Neutrophil (primary cell): ENCODE results near the gene CDH13.

Experiments used
- H3K27ac ChIP-seq: fragments of 200-600 bp; sonication (generic); 2 replicates; pipeline ENCODE4 v1.5.1; 2016; ENCODE audit warnings: mild to moderate bottlenecking, moderate library complexity
- H3K27me3 ChIP-seq: fragments of 200-600 bp; sonication (generic); 2 replicates; pipeline ENCODE4 v1.6.0; 2016; ENCODE audit warnings: mild to moderate bottlenecking
- H3K36me3 ChIP-seq: fragments of 200-600 bp; sonication (generic); 2 replicates; pipeline ENCODE4 v1.5.1; 2017
- H3K4me1 ChIP-seq, 2 experiments: fragments of 200-600 bp in 1 of 2; sonication (generic) in 1 of 2; 1 replicate in 1 of 2; 2 replicates in 1 of 2; pipeline versions ENCODE4 v1.5.1 to v1.6.1; 2013 to 2016; ENCODE audit warnings: low read depth in 1 of 2, low read length in 1 of 2, mild to moderate bottlenecking in 1 of 2, moderate library complexity in 1 of 2; ENCODE audit not compliant: control insufficient read depth in 1 of 2, insufficient read depth in 1 of 2
- H3K4me3 ChIP-seq, 2 experiments: fragments of 200-600 bp in 1 of 2; sonication (generic) in 1 of 2; 1 replicate in 1 of 2; 2 replicates in 1 of 2; pipeline ENCODE4 v1.5.1; 2013 to 2016; ENCODE audit warnings: low read depth in 1 of 2, low read length in 1 of 2, mild to moderate bottlenecking in 1 of 2, moderate library complexity in 1 of 2
- H3K9me3 ChIP-seq: fragments of 200-600 bp; sonication (generic); 2 replicates; pipeline ENCODE4 v1.5.1; 2016
- CTCF ChIP-seq: fragments of 200-600 bp; sonication (generic); IDR thresholded peaks from 2 replicates; pipeline ENCODE4 v1.5.1; 2016; ENCODE audit warnings: antibody characterized with exemption

The CDH13 gene

GRCh38 chr16:82805866-82806265 is 179.1 kb downstream of the CDH13 start:
- Histone ChIP-seq H3K4me1 (no peaks in the 10 kb centered on the region), H3K9me3 (no peaks in the 10 kb centered on the region), H3K36me3 (no peaks in the 10 kb centered on the region), H3K27ac (no peak overlapping the region), H3K27me3 (no peaks in the 10 kb centered on the region), H3K4me3 (no peak overlapping the region)
- no peak for TF ChIP-seq CTCF

GRCh38 chr16:82807311-82807710 is 180.5 kb downstream of the CDH13 start:
- TF ChIP-seq CTCF = no peak
- Histone ChIP-seq H3K27ac (no peak overlapping the region), H3K9me3 (no peaks in the 10 kb centered on the region), H3K27me3 (no peaks in the 10 kb centered on the region), H3K36me3 (no peaks in the 10 kb centered on the region), H3K4me3 (no peak overlapping the region), H3K4me1 (no peaks in the 10 kb centered on the region)

- no peaks in the 10 kb centered on the region for H3K4me1 ChIP-seq
- TF ChIP-seq CTCF = no peak
- no peaks in the 10 kb centered on the region for H3K27me3 ChIP-seq
- H3K9me3 ChIP-seq = no peaks in the 10 kb centered on the region
- H3K36me3 ChIP-seq = no peaks in the 10 kb centered on the region
- no peak overlapping the region for H3K27ac ChIP-seq
- no peak overlapping the region for H3K4me3 ChIP-seq
Observed at GRCh38 chr16:82808036-82808435, 181.3 kb downstream of the CDH13 start.

- Histone ChIP-seq H3K36me3 (no peaks in the 10 kb centered on the region), H3K27ac (no peak overlapping the region)
- TF ChIP-seq CTCF = no peak
Observed at GRCh38 chr16:82810077-82810476, 183.3 kb downstream of the CDH13 start.

GRCh38 chr16:82814059-82814458 is 187.3 kb downstream of the CDH13 start:
- no peaks in the 10 kb centered on the region for H3K27me3 ChIP-seq
- no peaks in the 10 kb centered on the region for H3K36me3 ChIP-seq
- no peak for TF ChIP-seq CTCF
- H3K4me3 ChIP-seq = no peak overlapping the region
- no peak overlapping the region for H3K27ac ChIP-seq
- H3K4me1 ChIP-seq = no peaks in the 10 kb centered on the region
- H3K9me3 ChIP-seq = no peaks in the 10 kb centered on the region

More at GRCh38 chr16:82810077-82810476, 183.3 kb downstream of the CDH13 start:
- Histone ChIP-seq H3K4me1 (no peaks in the 10 kb centered on the region), H3K27me3 (no peaks in the 10 kb centered on the region), H3K9me3 (no peaks in the 10 kb centered on the region), H3K4me3 (no peak overlapping the region)

- H3K36me3 ChIP-seq = no peaks in the 10 kb centered on the region
- no peaks in the 10 kb centered on the region for H3K4me1 ChIP-seq
- no peaks in the 10 kb centered on the region for H3K27me3 ChIP-seq
- TF ChIP-seq CTCF = no peak
- no peak overlapping the region for H3K4me3 ChIP-seq
- no peak overlapping the region for H3K27ac ChIP-seq
- H3K9me3 ChIP-seq = no peaks in the 10 kb centered on the region
Observed at GRCh38 chr16:82819286-82819685, 192.5 kb downstream of the CDH13 start.
